Measurements from ENCODE around the gene ANGPT4.

DNA sequence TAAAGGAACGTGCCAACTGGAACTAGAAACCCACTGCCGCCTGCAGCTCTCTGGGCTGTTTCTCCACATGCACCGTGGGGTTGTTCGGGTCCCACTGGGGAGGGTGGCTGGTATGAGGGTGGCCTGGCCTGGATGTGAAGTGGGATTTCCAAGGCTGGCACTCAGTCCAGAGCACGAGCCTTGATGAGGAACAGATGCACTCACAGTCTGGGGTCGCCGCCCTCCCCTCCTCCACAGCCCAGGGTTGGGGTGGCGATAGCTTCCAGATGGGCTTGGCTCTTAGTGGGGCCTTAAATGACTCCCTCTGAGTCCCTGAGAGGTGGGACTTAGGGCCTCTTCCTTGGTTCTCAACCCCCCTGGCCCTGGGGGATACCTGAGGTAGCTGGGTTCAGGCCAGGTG lies 30.7 kb upstream of the ANGPT4 start:
- no peak for TF ChIP-seq POLR2A (IDR thresholded peaks at IDR 0.05)
- TF ChIP-seq, protein P1, sequence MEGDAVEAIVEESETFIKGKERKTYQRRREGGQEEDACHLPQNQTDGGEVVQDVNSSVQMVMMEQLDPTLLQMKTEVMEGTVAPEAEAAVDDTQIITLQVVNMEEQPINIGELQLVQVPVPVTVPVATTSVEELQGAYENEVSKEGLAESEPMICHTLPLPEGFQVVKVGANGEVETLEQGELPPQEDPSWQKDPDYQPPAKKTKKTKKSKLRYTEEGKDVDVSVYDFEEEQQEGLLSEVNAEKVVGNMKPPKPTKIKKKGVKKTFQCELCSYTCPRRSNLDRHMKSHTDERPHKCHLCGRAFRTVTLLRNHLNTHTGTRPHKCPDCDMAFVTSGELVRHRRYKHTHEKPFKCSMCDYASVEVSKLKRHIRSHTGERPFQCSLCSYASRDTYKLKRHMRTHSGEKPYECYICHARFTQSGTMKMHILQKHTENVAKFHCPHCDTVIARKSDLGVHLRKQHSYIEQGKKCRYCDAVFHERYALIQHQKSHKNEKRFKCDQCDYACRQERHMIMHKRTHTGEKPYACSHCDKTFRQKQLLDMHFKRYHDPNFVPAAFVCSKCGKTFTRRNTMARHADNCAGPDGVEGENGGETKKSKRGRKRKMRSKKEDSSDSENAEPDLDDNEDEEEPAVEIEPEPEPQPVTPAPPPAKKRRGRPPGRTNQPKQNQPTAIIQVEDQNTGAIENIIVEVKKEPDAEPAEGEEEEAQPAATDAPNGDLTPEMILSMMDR (IDR thresholded peaks at IDR 0.05): no peak
